ENCODE measurements around the gene CHTF18.
"Not testable (repeated sequence)": the region's sequence is repeated elsewhere in the genome, so short reads cannot be mapped to it uniquely, and the experiment has no call there.

DNA sequence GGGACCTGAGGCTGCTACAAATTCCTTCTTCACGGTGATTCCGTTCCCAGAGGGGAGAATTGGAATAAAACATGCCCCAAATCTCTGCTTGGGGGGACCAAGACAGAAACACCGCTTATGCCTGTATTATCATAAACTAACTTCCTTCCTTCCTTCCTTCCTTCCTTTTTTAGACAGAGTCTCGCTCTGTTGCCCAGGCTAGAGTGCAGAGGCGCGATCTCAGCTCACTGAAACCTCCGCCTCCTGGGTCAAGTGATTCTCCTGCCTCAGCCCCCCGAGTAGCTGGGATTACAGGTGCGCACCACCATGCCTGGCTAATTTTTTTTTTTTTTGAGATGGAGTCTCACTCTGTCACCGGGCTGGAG lies 31.6 kb downstream of the CHTF18 start:
- not testable (repeated sequence) for TF ChIP-seq EZH2 (IDR thresholded peaks at IDR 0.05; ENCODE audit: borderline replicate concordance)
- TF ChIP-seq, protein P1, sequence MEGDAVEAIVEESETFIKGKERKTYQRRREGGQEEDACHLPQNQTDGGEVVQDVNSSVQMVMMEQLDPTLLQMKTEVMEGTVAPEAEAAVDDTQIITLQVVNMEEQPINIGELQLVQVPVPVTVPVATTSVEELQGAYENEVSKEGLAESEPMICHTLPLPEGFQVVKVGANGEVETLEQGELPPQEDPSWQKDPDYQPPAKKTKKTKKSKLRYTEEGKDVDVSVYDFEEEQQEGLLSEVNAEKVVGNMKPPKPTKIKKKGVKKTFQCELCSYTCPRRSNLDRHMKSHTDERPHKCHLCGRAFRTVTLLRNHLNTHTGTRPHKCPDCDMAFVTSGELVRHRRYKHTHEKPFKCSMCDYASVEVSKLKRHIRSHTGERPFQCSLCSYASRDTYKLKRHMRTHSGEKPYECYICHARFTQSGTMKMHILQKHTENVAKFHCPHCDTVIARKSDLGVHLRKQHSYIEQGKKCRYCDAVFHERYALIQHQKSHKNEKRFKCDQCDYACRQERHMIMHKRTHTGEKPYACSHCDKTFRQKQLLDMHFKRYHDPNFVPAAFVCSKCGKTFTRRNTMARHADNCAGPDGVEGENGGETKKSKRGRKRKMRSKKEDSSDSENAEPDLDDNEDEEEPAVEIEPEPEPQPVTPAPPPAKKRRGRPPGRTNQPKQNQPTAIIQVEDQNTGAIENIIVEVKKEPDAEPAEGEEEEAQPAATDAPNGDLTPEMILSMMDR (IDR thresholded peaks at IDR 0.05; ENCODE audit: poor library complexity) = not testable (repeated sequence)
